Right lobe of liver (tissue), 4 donors: Measurements from ENCODE around the gene AK1.

Experiments used
- CTCF ChIP-seq, 4 donors: fragments of 200-600 bp in 3 of 4; fragments of 450-650 bp in 1 of 4; IDR thresholded peaks; one replicate each; pipeline versions ENCODE4 v1.5.1 to v1.8.0; 2016 to 2022; ENCODE audit warnings: antibody characterized with exemption in 4 of 4, mild to moderate bottlenecking in 2 of 4
- POLR2A ChIP-seq: fragments of 450-650 bp; IDR thresholded peaks from one replicate; pipeline ENCODE4 v1.6.1; 2017; ENCODE audit warnings: antibody characterized with exemption, mild to moderate bottlenecking
- donor health status: DM: no; HTN: no; CAD: no.
- donor health status: DM: no; HTN: no; CAD: no.
- donor health status: DM: no; HTN: yes; CAD: no.

- TF ChIP-seq CTCF (IDR thresholded peaks at IDR 0.05), result no peak
- no peak for TF ChIP-seq POLR2A
Observed at GRCh38 chr9:127874301-127875221, 2.9 kb downstream of the AK1 start.
